Esophagus muscularis mucosa (tissue), 4 donors: ENCODE measurements around the gene ARHGEF2.

Source experiments
- CTCF ChIP-seq, 3 experiments: fragments of 200-600 bp in 2 of 3; fragments of 450-650 bp in 1 of 3; sonication (generic) in 2 of 3; IDR thresholded peaks; one replicate each; pipeline ENCODE4 v1.5.1; 2017 to 2019; ENCODE audit warnings: antibody characterized with exemption in 3 of 3, mild to moderate bottlenecking in 2 of 3, moderate library complexity in 1 of 3
- EP300 ChIP-seq: sonication (generic); formaldehyde crosslinking; IDR thresholded peaks from one replicate; pipeline ENCODE4 v1.6.1; 2017; ENCODE audit warnings: antibody characterized with exemption
- POLR2A ChIP-seq: fragments of 450-650 bp; IDR thresholded peaks from one replicate; pipeline ENCODE4 v1.6.1; 2017; ENCODE audit warnings: antibody characterized with exemption, moderate library complexity, mild to moderate bottlenecking, low read depth
- POLR2AphosphoS5 ChIP-seq, 2 donors: sonication (generic); formaldehyde crosslinking; IDR thresholded peaks; one replicate each; pipeline ENCODE4 v1.6.1; 2017; ENCODE audit warnings: antibody characterized with exemption in 2 of 2

DNA sequence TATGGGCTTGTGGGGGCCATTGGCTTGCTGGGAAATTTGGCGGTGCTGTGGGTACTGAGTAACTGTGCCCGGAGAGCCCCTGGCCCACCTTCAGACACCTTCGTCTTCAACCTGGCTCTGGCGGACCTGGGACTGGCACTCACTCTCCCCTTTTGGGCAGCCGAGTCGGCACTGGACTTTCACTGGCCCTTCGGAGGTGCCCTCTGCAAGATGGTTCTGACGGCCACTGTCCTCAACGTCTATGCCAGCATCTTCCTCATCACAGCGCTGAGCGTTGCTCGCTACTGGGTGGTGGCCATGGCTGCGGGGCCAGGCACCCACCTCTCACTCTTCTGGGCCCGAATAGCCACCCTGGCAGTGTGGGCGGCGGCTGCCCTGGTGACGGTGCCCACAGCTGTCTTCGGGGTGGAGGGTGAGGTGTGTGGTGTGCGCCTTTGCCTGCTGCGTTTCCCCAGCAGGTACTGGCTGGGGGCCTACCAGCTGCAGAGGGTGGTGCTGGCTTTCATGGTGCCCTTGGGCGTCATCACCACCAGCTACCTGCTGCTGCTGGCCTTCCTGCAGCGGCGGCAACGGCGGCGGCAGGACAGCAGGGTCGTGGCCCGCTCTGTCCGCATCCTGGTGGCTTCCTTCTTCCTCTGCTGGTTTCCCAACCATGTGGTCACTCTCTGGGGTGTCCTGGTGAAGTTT lies 36.4 kb downstream of the ARHGEF2 start:
- TF ChIP-seq CTCF (IDR thresholded peaks at IDR 0.05) (no peak), EP300 (no peak), POLR2AphosphoS5 (IDR thresholded peaks at IDR 0.05) (peak in 1 of 2 donors; percentile 43), POLR2A (no peak)
